IMR-90 (cell line): ENCODE data around the gene AP3B1. TPM values are rescaled to one million over a fixed set of nuclear protein-coding genes. Genes with fewer than 3 reads are reported as not detected.
"Not testable (repeated sequence)": the region's sequence is repeated elsewhere in the genome, so short reads cannot be mapped to it uniquely, and the experiment has no call there.

Source experiments
- ATAC-seq: fragments of 200-7000 bp; cut with Tn5 transposase; 2 replicates; pipeline ENCODE4 v1.9.1; 2020; ENCODE audit warnings: low read depth, mild to moderate bottlenecking, moderate library complexity
- BruUV-seq: library from RNA; stranded (reverse); fragments of 400-500 nt; replicated peaks from 2 replicates; lab custom pipeline; 2021; lab: Mats Ljungman, UMichigan
- CTCF ChIA-PET: fragments of 300-600 bp; formaldehyde crosslinking; extraction: SDS; loops from one replicate; lab custom pipeline; 2021; ENCODE audit warnings: antibody characterized with exemption; lab: Yijun Ruan, JAX
- POLR2A ChIA-PET: fragments of 300-600 bp; sonication (Branson Sonifier 250); formaldehyde crosslinking; loops from one replicate; lab custom pipeline; 2022; ENCODE audit warnings: antibody characterized with exemption; ENCODE audit not compliant: unreplicated experiment; lab: Charles Lee
- DNase-seq: peaks from one replicate; pipeline ENCODE4 v3.0.0; 2013
- H2AFZ ChIP-seq: replicated peaks from 2 replicates; pipeline ENCODE3; 2013; ENCODE audit warnings: low read length, mild to moderate bottlenecking; ENCODE audit not compliant: poor library complexity
- H2AK5ac ChIP-seq: 2 replicates; pipeline ENCODE4 v1.6.1; 2013; ENCODE audit warnings: low read depth, low read length, inconsistent platforms
- H2AK9ac ChIP-seq: replicated peaks from 2 replicates; pipeline ENCODE3; 2013; ENCODE audit warnings: mild to moderate bottlenecking, low read depth, low read length, moderate library complexity; ENCODE audit not compliant: poor library complexity
- H2BK120ac ChIP-seq: 2 replicates; pipeline ENCODE4 v1.6.1; 2013; ENCODE audit warnings: low read depth, low read length, inconsistent platforms
- H2BK15ac ChIP-seq: 3 replicates; pipeline ENCODE4 v1.6.1; 2013; ENCODE audit warnings: low read depth, low read length, inconsistent platforms
- H2BK20ac ChIP-seq: 2 replicates; pipeline ENCODE4 v1.6.1; 2013; ENCODE audit warnings: low read depth, mild to moderate bottlenecking, inconsistent platforms, low read length, moderate library complexity
- H2BK5ac ChIP-seq: 2 replicates; pipeline ENCODE4 v1.6.1; 2013; ENCODE audit warnings: mild to moderate bottlenecking, low read depth, low read length, inconsistent platforms; ENCODE audit not compliant: poor library complexity, severe bottlenecking
- H3K14ac ChIP-seq: replicated peaks from 2 replicates; pipeline ENCODE4 v1.6.1; 2013; ENCODE audit warnings: low read depth, low read length, inconsistent platforms
- H3K18ac ChIP-seq: 2 replicates; pipeline ENCODE4 v1.6.1; 2013; ENCODE audit warnings: low read depth, low read length, control low read depth
- H3K23ac ChIP-seq: 2 replicates; pipeline ENCODE4 v1.6.1; 2013; ENCODE audit warnings: low read depth, low read length, inconsistent platforms
- H3K27ac ChIP-seq: 2 replicates; pipeline ENCODE4 v1.5.1; 2013; ENCODE audit warnings: mild to moderate bottlenecking, control low read depth, low read length; ENCODE audit not compliant: insufficient read depth
- H3K27me3 ChIP-seq: 2 replicates; pipeline ENCODE4 v1.6.1; 2013; ENCODE audit warnings: low read length; ENCODE audit not compliant: control insufficient read depth, insufficient read depth
- H3K36me3 ChIP-seq: 2 replicates; pipeline ENCODE4 v1.6.1; 2013; ENCODE audit warnings: low read length, mixed read lengths; ENCODE audit not compliant: control insufficient read depth, insufficient read depth
- H3K4ac ChIP-seq: 2 replicates; pipeline ENCODE4 v1.6.1; 2013; ENCODE audit warnings: low read depth, low read length, inconsistent platforms
- H3K4me1 ChIP-seq: 2 replicates; pipeline ENCODE4 v1.6.1; 2013; ENCODE audit warnings: low read length, mixed read lengths; ENCODE audit not compliant: control insufficient read depth, insufficient read depth
- H3K4me2 ChIP-seq: 2 replicates; pipeline ENCODE4 v1.6.1; 2013; ENCODE audit warnings: low read depth, mild to moderate bottlenecking, control low read depth, low read length, moderate library complexity
- H3K4me3 ChIP-seq: 2 replicates; pipeline ENCODE4 v1.5.1; 2013; ENCODE audit warnings: low read depth, mild to moderate bottlenecking, control low read depth, low read length, moderate library complexity; ENCODE audit not compliant: insufficient read depth
- H3K56ac ChIP-seq: 2 replicates; pipeline ENCODE4 v1.6.1; 2013; ENCODE audit warnings: low read length, inconsistent platforms; ENCODE audit not compliant: insufficient read depth; ENCODE audit errors: extremely low read depth
- H3K79me1 ChIP-seq, 2 experiments: 2 replicates each; pipeline ENCODE4 v1.6.1; 2013; ENCODE audit warnings: low read length in 2 of 2, inconsistent platforms in 1 of 2, low read depth in 1 of 2
- H3K9ac ChIP-seq: 2 replicates; pipeline ENCODE4 v1.6.1; 2013; ENCODE audit warnings: low read depth, low read length, control low read depth
- H3K9me1 ChIP-seq: 2 replicates; pipeline ENCODE4 v1.6.1; 2013; ENCODE audit warnings: low read length, inconsistent platforms; ENCODE audit not compliant: insufficient read depth
- H3K9me3 ChIP-seq: 2 replicates; pipeline ENCODE4 v1.6.1; 2013; ENCODE audit warnings: low read length; ENCODE audit not compliant: control insufficient read depth, insufficient read depth
- H4K20me1 ChIP-seq: 2 replicates; pipeline ENCODE4 v1.6.1; 2013; ENCODE audit warnings: low read length, inconsistent platforms; ENCODE audit not compliant: insufficient read depth
- H4K5ac ChIP-seq: 2 replicates; pipeline ENCODE4 v1.6.1; 2013; ENCODE audit warnings: mild to moderate bottlenecking, low read depth, low read length, control low read depth
- H4K8ac ChIP-seq, 2 experiments: 2 replicates each; pipeline ENCODE4 v1.6.1; 2013; ENCODE audit warnings: low read depth in 2 of 2, low read length in 2 of 2, control low read depth in 1 of 2, inconsistent platforms in 1 of 2
- H4K91ac ChIP-seq: 2 replicates; pipeline ENCODE4 v1.6.1; 2013; ENCODE audit warnings: low read depth, low read length, inconsistent platforms; ENCODE audit not compliant: insufficient read depth
- WGBS, 2 experiments: methylation state at CpG; one replicate each; pipeline versions ENCODE4 v1.1.5 to v1.1.7; 2013; ENCODE audit warnings: missing lambda C conversion rate in 2 of 2; ENCODE audit not compliant: insufficient read length in 1 of 2; ENCODE audit errors: extremely low coverage in 2 of 2; 5-methylcytosine and 5-hydroxymethylcytosine counted together
- dilution Hi-C: fragments of 300-500 bp; cut with HindIII; formaldehyde crosslinking; loops from one replicate; pipeline ENCODE4 v1.14.3; 2018; ENCODE audit warnings: low sequenced_read_pairs; ENCODE audit not compliant: unreplicated experiment
- in situ Hi-C: fragments of 300-500 bp; cut with MboI; formaldehyde crosslinking; loops from 3 replicates; pipeline ENCODE4 v1.14.3; 2019; ENCODE audit warnings: low sequenced_read_pairs, inconsistent platforms, mixed read lengths
- intact Hi-C: fragments of 100-400 bp; cut with micrococcal nuclease; formaldehyde crosslinking; loops from 2 replicates; pipeline ENCODE4 v1.10.0; 2022
- polyA plus RNA-seq, 3 experiments: library from polyadenylated mRNA; depleted of rRNA; stranded (reverse); fragments of >200 nt; gene quantifications; 2 replicates each; pipeline ENCODE4 v1.2.3, GENCODE V29; 2012; ENCODE audit warnings: low replicate concordance in 1 of 3
- total RNA-seq: library from RNA; depleted of rRNA; stranded (reverse); fragments of >200 nt; gene quantifications from 2 replicates; pipeline ENCODE4 v1.2.3, GENCODE V29; 2012

Gene AP3B1
- total and polyA plus RNA-seq, 2 of the 4 experiments (the other 2 are of a cell fraction), result 33.1 to 59.0 TPM

- H4K5ac ChIP-seq, H3K27ac ChIP-seq, H4K91ac ChIP-seq, H3K9ac ChIP-seq, H2AFZ ChIP-seq, in situ Hi-C loops, H4K8ac ChIP-seq, H3K4ac ChIP-seq, H4K20me1 ChIP-seq, H3K4me2 ChIP-seq, POLR2A ChIA-PET, H3K23ac ChIP-seq, H2AK9ac ChIP-seq, ATAC-seq, dilution Hi-C loops, H2BK120ac ChIP-seq, H3K56ac ChIP-seq, H3K9me3 ChIP-seq, H2BK20ac ChIP-seq, DNase-seq, H3K79me1 ChIP-seq, H3K18ac ChIP-seq, H3K27me3 ChIP-seq, H3K4me1 ChIP-seq, H3K4me3 ChIP-seq, CTCF ChIA-PET, H3K9me1 ChIP-seq, H3K36me3 ChIP-seq, H3K14ac ChIP-seq, intact Hi-C loops, BruUV-seq, H2AK5ac ChIP-seq, H2BK15ac ChIP-seq, H2BK5ac ChIP-seq: not testable (repeated sequence)
- no CpG with 5 or more reads among the region's 5 CpGs for whole genome bisulfite sequencing, 2 experiments
Measured at GRCh38 chr5:78066722-78067121, 227.8 kb downstream of the AP3B1 start.
